ENCODE measurements around the gene EPN2. TPM values are rescaled to one million over a fixed set of nuclear protein-coding genes. Genes with fewer than 3 reads are reported as not detected.

The EPN2 gene
- total RNA-seq, 4 donors from 2014 or later: 92.7 to 141 (median 119) TPM

DNA sequence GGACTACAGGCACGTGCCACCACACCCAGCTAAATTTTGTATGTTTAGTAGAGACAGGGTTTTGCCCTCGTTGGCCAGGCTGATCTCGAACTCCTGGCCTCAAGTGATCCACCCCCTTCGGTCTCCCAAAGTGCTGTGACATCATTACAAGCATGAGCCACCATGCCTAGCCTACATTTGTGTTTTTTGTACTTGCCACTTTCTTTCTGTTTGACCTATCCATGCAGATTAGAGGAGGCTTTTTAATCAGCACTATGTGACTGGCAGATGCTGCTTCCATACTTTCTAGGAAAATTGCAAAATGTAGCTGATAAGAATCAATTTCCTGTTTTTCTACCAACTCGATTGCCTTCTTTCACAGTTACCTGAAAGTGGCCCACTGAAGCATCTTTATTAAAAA lies 68.1 kb downstream of the EPN2 start:
- Histone ChIP-seq H3K36me3 (peaks cover 0 to 7% (median 0%) of the 10 kb centered on the region in 3 donors), H3K27ac (peak overlapping the region in 2 of 4 donors; percentile 65 to 82), H3K4me1 (peaks cover 0 to 84% (median 50%) of the 10 kb centered on the region in 4 donors), H3K9me3 (no peaks in the 10 kb centered on the region), H3K27me3 (no peaks in the 10 kb centered on the region), H3K4me3 (no peak overlapping the region)
- no peak for DNase-seq (ENCODE audit: low spot score in 2 of 2)
- 82% methylated on average over 5 of the region's 5 CpGs for WGBS, 2 donors
- TF ChIP-seq, protein P1, sequence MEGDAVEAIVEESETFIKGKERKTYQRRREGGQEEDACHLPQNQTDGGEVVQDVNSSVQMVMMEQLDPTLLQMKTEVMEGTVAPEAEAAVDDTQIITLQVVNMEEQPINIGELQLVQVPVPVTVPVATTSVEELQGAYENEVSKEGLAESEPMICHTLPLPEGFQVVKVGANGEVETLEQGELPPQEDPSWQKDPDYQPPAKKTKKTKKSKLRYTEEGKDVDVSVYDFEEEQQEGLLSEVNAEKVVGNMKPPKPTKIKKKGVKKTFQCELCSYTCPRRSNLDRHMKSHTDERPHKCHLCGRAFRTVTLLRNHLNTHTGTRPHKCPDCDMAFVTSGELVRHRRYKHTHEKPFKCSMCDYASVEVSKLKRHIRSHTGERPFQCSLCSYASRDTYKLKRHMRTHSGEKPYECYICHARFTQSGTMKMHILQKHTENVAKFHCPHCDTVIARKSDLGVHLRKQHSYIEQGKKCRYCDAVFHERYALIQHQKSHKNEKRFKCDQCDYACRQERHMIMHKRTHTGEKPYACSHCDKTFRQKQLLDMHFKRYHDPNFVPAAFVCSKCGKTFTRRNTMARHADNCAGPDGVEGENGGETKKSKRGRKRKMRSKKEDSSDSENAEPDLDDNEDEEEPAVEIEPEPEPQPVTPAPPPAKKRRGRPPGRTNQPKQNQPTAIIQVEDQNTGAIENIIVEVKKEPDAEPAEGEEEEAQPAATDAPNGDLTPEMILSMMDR (IDR thresholded peaks at IDR 0.05): no peak
- TF ChIP-seq POLR2A (IDR thresholded peaks at IDR 0.05): no peak
- TF ChIP-seq EP300 (IDR thresholded peaks at IDR 0.05): no peak

DNA sequence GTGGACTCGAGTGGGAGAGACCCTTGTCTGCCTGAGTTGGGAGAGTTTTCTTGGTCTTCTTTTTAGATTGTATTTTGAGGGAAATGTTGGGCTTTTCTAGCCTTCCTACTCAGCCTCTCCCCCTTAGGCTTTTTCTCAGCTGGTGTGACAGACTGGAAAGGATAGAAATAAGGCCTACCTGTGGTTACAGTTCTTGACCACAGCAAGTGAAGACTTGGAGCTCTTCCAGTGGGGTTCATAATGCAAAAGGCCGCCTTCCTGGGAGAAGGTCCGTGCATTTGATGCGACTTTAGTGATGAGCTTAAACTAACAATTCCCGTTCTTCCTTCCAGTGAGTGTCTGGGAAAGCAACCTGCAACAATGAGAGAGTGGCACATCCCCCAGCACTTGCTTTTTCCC lies 68.6 kb downstream of the EPN2 start:
- H3K27ac ChIP-seq: peak overlapping the region in 2 of 4 donors; percentile 65 to 82
- peaks cover 0 to 10% (median 0%) of the 10 kb centered on the region in 3 donors for H3K36me3 ChIP-seq
- TF ChIP-seq, protein P1 (IDR thresholded peaks at IDR 0.05): no peak
- TF ChIP-seq POLR2A (IDR thresholded peaks at IDR 0.05) (no peak), EP300 (IDR thresholded peaks at IDR 0.05) (no peak)
- H3K27me3 ChIP-seq: no peaks in the 10 kb centered on the region
- peaks cover 0 to 82% (median 50%) of the 10 kb centered on the region in 4 donors for H3K4me1 ChIP-seq
- no peaks in the 10 kb centered on the region for H3K9me3 ChIP-seq
- H3K4me3 ChIP-seq: no peak overlapping the region
- 76 to 78% methylated on average over 5 of the region's 5 CpGs for WGBS, 2 donors
- DNase-seq (ENCODE audit: low spot score in 2 of 2): no peak

DNA sequence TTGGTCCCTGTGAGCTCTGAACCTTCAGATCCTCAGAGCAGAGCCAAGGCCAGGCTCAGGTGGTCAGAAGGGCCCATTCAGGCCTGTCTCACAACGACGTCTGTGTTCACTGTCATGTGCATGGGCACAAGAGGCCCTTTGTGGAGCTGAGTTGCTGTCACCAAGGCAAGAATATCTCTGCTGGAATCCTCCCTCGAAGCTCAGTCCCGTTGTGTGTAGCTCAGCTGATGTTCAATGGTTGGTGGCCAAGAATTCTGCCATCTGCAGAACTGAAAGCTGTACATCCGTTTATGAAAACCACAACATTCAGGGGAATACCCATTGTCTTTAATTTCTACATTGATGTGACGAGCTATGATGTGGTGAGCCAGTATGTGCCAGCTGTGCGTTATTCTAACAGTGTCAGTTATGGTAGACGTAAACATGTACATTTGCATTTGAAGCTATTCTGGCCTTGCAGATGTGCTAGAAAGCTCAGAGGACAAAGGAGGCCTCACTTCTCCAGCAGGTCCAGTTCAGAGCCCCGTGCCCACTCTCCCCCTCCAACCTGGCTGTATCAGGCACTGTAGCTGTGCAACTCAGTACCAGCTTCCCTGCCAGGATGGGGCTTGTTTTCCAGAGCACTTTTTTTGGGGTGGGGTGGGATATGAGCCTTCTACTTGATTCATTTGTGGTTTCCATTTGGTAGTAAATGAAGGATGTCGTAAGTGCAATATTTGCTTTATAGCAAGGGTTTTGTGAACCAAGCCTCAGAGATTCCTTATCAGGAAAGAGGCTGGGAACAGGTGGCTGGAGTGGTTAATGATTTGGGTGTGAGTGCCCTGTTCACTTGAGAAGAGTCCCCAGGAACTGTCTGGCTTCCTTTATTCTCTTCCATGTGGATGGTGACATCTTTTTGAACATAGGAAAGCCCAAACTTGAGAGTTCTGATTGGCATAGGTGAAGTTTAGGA lies 69.3 kb downstream of the EPN2 start:
- peaks cover 0 to 75% (median 47%) of the 10 kb centered on the region in 4 donors for H3K4me1 ChIP-seq
- no peaks in the 10 kb centered on the region for H3K9me3 ChIP-seq
- TF ChIP-seq EP300 (IDR thresholded peaks at IDR 0.05) (no peak), POLR2A (IDR thresholded peaks at IDR 0.05) (no peak)
- TF ChIP-seq, protein P1 (IDR thresholded peaks at IDR 0.05): no peak
- WGBS, 2 donors: 41 to 45% methylated on average over 10 of the region's 10 CpGs
- DNase-seq (ENCODE audit: low spot score in 2 of 2): no peak
- no peaks in the 10 kb centered on the region for H3K27me3 ChIP-seq
- H3K36me3 ChIP-seq: peaks cover 0 to 11% (median 0%) of the 10 kb centered on the region in 3 donors
- no peak overlapping the region for H3K4me3 ChIP-seq
- H3K27ac ChIP-seq: peak overlapping the region in 3 of 4 donors; percentile 38 to 82 (median 65)

DNA sequence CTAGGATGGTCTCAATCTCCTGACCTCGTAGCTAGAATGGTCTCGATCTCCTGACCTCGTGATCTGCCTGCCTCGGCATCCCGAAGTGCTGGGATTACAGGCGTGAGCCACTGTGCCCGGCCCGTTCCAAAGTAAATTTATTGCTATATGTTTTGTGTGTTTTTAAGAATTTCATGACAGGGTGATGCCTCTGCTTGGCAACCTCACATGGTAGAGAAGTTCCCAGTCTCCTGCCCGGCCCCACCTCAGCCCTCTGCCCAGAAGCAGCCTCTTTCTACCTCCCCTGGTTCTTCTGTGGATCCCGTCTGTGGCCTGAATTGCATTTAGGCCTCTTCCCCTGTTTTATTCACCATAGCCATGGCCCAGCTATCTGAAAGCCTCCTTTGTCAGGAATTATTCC lies 70.4 kb downstream of the EPN2 start:
- H3K27ac ChIP-seq: peak overlapping the region in 2 of 4 donors; percentile 20 to 82
- H3K4me3 ChIP-seq: no peak overlapping the region
- H3K4me1 ChIP-seq: peaks cover 0 to 69% (median 38%) of the 10 kb centered on the region in 4 donors
- 90% methylated on average over 8 to 10 of the region's 10 CpGs for WGBS, 2 donors
- TF ChIP-seq POLR2A (IDR thresholded peaks at IDR 0.05) (no peak), EP300 (IDR thresholded peaks at IDR 0.05) (no peak)
- TF ChIP-seq, protein P1 (IDR thresholded peaks at IDR 0.05): no peak
- H3K36me3 ChIP-seq: peaks cover 0 to 21% (median 0%) of the 10 kb centered on the region in 3 donors
- DNase-seq (ENCODE audit: low spot score in 2 of 2): no peak
- no peaks in the 10 kb centered on the region for H3K9me3 ChIP-seq
- H3K27me3 ChIP-seq: no peaks in the 10 kb centered on the region

DNA sequence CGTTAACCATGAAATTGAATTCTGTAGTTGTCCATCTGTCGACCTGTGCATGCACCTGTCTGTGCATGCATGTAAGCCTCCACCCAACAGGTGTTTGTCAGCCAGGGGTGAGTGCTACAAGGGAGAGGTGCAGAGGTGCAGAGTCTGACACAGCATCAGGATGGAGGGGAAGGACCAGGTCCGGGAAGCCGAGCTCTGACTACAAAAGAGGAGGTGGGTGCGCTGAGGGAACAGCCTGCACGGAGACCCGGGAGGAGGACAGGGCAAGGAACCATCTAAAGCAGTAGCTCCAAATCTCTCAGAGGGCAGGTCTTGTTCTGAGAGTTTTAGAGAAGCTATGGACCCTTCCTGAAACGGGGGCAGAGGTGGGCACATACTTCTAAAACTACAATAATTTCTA lies 71.2 kb downstream of the EPN2 start:
- 93% methylated on average over 8 of the region's 8 CpGs for WGBS, 2 donors
- Histone ChIP-seq H3K27ac (no peak overlapping the region), H3K4me3 (no peak overlapping the region), H3K9me3 (no peaks in the 10 kb centered on the region), H3K4me1 (peaks cover 0 to 69% (median 31%) of the 10 kb centered on the region in 4 donors), H3K27me3 (no peaks in the 10 kb centered on the region), H3K36me3 (peaks cover 0 to 29% (median 0%) of the 10 kb centered on the region in 3 donors)
- TF ChIP-seq POLR2A (IDR thresholded peaks at IDR 0.05) (no peak), EP300 (IDR thresholded peaks at IDR 0.05) (no peak)
- TF ChIP-seq, protein P1 (IDR thresholded peaks at IDR 0.05): no peak
- DNase-seq (ENCODE audit: low spot score in 2 of 2): no peak

Measured in tibial nerve (tissue), 4 donors.